NCI-H1930 (cell line): Measurements from ENCODE around the gene EFCAB10.
A peak's percentile ranks its signal among the peaks of the same experiment; 100 is the strongest.
"Not testable (repeated sequence)": the region's sequence is repeated elsewhere in the genome, so short reads cannot be mapped to it uniquely, and the experiment has no call there.

Source experiments
- DNase-seq, 2 experiments: peaks; one replicate each; lab custom pipeline; 2025; lab: John Stamatoyannopoulos, UW

EFCAB10 gene

DNA sequence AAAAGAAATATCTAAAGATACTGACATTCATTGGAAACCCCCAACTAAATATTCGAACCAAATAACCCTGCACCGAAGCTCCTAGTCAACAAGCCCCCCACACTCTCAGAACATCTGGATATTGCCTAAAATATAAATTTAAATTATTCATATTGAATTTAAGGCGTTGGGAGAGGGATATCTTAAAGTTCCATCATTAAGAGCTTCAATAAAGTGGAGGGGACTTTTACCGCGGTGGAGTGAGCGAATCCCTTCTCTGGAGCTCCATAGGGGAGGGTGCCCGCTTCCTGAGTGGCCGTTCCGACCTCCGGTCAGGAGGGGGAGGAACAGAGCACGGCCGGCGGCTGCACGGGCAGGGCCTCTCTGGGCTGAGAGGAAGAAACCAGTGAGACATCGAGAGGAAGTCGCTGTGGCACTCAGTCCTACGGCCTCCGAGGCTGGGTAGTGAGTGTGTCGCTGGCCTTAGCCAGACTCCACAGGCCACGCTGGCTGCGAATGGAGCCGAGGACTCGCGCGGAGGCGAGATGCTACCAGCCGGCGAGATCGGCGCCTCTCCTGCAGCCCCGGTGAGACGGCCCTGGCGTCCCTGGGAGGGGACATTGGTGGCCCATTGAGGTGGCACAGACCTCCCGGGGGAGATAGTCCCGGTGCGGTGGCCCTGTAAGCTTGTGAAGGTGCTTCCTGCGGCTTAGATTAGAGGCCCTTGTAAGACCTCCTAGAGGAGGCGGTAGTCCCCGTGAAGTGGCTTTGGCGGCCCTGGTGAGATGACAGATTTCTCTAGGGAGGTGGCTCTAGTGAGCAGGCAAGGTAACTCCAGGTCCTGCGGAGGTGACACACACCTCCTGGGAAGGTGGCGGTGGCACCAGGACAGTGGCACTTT lies 49.3 kb downstream of the EFCAB10 start, which contains the start of gene RINT1:
RINT1 (plus strand) TSS at position 410 of the 880 bp plus-strand sequence; CDS start at position 525, 115 bp downstream.
- peak; percentile 76 to 93 for DNase-seq

DNA sequence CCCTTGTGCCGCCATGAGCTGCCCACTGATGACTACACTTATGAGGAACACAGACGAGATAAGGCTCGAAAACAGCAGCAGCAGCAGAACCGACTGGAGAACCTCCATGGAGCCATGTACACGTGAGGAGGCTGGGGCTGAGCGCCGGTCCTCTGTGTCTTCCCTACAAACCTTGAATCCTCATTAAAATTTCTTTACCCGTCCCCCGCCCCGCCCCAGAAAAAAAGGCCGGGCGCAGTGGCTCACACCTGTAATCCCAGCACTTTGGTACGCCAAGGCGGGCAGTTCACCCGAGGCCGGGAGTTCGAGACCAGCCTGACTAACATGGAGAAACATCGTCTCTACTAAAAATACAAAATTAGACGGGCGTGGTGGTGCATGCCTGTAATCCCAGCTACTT lies 50.7 kb downstream of the EFCAB10 start:
- no peak for DNase-seq

DNA sequence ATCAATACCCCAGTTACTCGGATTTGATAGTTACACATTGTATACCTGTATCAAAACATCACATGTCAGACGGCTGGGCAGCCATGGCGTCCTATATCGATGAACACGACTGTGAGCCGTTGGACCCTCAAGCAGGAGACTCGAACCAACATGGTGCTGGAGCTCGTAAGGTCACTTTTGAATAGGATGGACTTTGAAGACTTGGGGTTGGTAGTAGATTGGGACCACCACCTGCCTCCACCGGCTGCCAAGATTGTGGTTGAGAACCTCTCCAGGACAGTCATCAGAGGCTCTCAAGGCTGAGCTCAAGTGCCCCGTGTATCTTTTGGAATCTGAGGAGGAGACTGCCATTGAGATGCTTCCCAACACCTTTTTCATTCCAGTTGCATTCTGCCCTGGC lies 51.2 kb downstream of the EFCAB10 start:
- no peak for DNase-seq

DNA sequence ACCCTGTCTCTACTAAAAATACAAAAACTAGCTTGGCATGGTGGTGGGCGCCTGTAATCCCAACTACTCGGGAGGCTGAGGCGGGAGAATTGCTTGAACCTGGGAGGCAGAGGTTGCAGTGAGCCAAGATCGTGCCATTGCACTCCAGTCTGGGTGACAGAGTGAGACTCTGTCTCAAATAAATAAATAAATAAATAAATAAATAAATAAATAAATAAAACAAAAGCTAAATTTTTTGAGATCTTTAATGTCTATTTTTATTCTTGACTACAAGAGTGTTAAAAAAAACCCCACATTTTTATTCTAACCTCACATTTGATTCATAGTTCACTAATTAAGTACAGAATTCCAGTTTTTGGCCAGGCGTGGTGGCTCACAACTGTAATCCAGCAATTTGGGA lies 53.6 kb downstream of the EFCAB10 start:
- DNase-seq, result not testable (repeated sequence)

DNA sequence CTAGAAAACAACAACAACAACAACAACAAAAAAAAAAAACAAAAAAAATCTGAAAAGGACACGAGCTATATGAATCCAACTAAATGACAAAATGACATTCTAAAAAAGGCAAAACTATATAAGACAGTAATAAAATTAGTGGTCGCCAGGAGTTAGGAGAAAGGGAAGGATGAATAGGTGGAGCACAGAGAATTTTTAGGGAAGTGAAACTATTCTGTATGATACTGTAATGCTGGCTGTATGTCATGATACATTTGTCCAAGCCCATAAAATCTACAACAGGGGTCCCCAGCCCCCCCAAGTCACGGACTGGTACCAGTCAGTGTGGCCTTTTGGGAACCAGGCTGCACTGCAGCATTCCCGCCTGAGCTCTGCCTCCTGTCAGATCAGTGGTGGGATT lies 56.5 kb downstream of the EFCAB10 start:
- DNase-seq, result no peak

DNA sequence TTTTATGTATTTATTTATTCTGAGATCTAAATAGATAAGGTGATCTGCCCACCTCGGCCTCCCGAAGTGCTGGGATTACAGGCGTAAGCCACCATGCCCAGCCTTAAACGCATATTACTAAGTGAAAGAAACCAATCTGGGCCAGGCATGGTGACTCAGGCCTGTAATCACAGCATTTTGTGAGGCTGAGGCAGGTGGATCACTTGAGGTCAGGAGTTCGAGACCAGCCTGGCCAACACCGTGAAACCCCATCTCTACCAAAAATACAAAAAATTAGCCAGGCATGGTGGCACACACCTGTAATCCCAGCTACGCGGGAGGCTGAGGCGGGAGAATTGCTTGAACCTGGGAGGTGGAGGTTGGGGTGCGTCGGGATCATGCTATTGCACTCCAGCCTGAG lies 56.9 kb downstream of the EFCAB10 start:
- DNase-seq, result not testable (repeated sequence)

DNA sequence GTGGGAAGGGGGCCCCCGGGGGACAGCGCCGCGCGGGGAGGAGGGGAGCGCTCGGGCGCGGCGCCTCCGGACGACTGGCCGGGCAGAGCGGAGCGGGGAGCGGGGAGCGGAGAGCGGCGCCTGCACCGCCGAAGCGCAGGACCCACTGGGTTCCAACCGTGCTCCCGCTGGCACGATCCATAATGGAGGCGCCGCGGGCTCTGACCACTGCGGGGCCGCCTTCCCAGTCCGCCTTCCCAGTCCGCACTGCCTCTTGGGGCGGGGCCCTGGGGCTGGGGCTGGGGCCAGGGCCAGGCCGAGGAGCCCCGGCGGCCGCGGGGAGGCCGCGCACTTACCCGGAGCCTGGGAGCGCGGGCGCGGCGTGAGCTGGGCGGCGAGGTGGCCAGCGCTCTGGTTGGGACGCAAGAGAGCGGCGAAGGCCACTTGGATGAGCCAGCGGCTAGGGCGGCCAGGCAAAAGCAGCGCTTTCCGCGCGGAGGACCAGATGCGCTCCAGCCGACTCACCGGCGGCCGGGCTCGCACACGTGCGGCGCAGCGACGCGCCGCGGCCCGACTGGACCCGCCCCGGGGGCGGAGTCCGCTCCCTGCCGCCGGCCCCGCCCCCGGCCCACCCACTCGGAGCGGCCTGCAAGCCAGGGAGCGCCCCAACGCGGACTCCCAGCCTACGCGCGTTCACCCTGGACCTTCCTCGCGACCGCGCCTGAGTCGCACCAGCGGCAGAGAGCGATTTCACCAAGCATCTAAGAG lies 59.4 kb downstream of the EFCAB10 start, which contains the start of gene PUS7:
PUS7 (minus strand) TSS at position 555 of the 747 bp plus-strand sequence. CDS start 13,759 bp downstream, outside the sequence.
- peak; percentile 86 to 93 for DNase-seq

DNA sequence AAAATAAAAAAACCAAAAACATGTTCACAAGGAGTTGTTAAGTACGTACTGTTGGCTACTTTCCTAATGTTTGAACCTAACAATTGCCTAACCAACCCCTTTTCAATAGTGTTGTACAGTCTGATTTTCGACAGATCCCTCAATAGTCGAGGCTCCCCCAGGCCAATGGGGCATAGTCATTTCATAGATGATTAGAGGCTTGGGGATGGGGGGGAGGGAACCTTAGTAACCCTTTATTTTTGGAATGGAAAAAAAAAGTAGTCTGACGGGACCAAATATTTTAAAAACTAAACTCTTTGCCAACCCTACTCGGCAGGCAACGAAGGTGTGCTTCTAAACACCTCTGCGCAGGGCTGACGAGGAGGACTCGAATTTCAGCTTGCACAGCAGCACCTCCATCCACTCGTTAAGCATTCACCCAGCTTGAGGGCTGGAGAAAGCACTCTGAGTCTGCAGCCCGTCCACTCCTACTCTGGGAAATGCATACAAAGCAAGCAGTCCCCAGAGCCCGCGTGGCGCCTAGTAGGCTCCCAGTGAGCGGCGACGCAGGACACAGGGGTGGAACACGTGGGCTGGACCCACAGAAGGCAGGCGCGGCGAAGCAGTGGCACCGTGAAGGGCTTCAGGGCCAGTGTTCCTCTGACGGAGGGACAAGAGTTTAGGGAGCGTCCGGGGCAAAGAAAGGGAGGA lies 60.1 kb downstream of the EFCAB10 start:
- DNase-seq, result peak; percentile 61 to 68

DNA sequence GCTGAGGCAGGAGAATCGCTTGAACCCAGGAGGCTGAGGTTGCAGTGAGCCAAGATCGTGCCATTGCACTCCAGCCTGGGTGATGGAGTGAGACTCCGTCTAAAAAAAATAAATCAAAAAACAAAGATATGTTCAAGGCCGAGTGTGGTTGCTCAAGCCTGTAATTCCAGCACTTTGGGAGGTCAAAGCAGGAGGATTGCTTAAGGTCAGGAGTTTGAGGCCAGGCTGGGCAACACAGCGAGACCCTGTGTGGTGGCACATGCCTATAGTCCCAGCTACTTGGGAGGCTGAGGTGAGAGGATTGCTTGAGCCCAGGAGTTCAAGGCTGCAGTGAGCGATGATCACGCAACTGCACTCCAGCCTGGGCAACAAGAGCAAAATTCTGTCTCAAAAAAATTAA lies 60.7 kb downstream of the EFCAB10 start:
- DNase-seq, result not testable (repeated sequence)

DNA sequence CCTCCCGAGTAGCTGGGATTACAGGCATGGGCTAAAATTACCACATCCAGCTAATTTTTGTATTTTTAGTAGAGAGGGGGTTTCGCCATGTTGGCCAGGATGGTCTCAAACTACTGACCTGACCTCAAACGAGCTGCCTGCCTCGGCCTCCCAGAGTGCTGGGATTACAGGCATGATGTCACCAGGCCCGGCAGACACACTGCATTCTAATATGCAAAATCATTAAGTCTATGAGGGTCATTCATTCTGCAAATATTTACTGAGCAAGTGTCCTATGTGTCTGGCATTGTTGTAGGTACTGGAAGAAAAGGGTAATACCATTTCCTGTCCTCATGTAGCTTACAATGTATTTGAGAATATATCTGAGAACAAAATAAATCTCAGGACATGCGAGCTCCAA lies 61.9 kb downstream of the EFCAB10 start:
- DNase-seq, result no peak

DNA sequence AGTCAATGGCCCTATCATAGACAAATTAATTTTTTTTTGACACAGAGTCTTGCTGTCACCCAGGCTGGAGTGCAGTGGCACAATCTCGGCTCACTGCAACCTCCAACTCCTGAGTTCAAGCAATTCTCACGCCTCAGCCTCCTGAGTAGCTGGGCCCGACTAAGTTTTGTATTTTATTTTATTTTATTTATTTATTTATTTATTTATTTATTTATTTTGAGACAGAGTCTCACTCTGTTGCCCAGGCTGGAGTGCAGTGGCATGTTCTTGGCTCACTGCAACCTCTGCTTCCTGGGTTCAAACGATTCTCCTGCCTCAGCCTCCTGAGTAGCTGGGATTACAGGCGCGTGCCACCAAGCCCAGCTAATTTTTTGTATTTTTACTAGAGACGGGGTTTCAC lies 65.7 kb downstream of the EFCAB10 start:
- DNase-seq, result not testable (repeated sequence)
